Measurements from ENCODE around the gene TYK2.
"Not testable (repeated sequence)": the region's sequence is repeated elsewhere in the genome, so short reads cannot be mapped to it uniquely, and the experiment has no call there.

TYK2 gene

GRCh38 chr19:10380313-10381102 is at the start of gene TYK2:
TYK2 (minus strand) TSS chr19:10380572; CDS start chr19:10378406, 2,166 bp downstream.
- peak; percentile 99 for DNase-seq

GRCh38 chr19:10428996-10429381 is 48.6 kb upstream of the TYK2 start:
- DNase-seq, result no peak

- DNase-seq, result no peak
Observed at GRCh38 chr19:10427169-10427568, 46.8 kb upstream of the TYK2 start.

GRCh38 chr19:10424011-10424637 is 43.8 kb upstream of the TYK2 start:
- DNase-seq, result peak; percentile 96

GRCh38 chr19:10422846-10423245 is 42.5 kb upstream of the TYK2 start:
- DNase-seq, result no peak

- DNase-seq, result no peak
Observed at GRCh38 chr19:10422046-10422461, 41.7 kb upstream of the TYK2 start.

GRCh38 chr19:10421240-10422045 is 41.1 kb upstream of the TYK2 start:
- DNase-seq, result no peak

- peak; percentile 52 for DNase-seq
Observed at GRCh38 chr19:10420444-10421239, 40.3 kb upstream of the TYK2 start, which contains the start of gene PDE4A. PDE4A (plus strand) TSS chr19:10420538; CDS start chr19:10420765, 227 bp downstream.

- DNase-seq, result peak; percentile 79
Observed at GRCh38 chr19:10419646-10420443, 39.5 kb upstream of the TYK2 start.

GRCh38 chr19:10419200-10419645 is 38.9 kb upstream of the TYK2 start:
- DNase-seq, result no peak

GRCh38 chr19:10418485-10419199 is 38.3 kb upstream of the TYK2 start:
- DNase-seq, result no peak

GRCh38 chr19:10418235-10418484 is 37.8 kb upstream of the TYK2 start:
- DNase-seq, result no peak

- DNase-seq, result peak; percentile 43
Observed at GRCh38 chr19:10417541-10418234, 37.3 kb upstream of the TYK2 start.

- peak; percentile 89 for DNase-seq
Observed at GRCh38 chr19:10416380-10417257, 36.2 kb upstream of the TYK2 start.

- DNase-seq, result no peak
Observed at GRCh38 chr19:10416083-10416379, 35.7 kb upstream of the TYK2 start.

- DNase-seq, result no peak
Observed at GRCh38 chr19:10412257-10412977, 32.0 kb upstream of the TYK2 start.

GRCh38 chr19:10411224-10411623 is 30.9 kb upstream of the TYK2 start:
- not testable (repeated sequence) for DNase-seq

- DNase-seq, result no peak
Observed at GRCh38 chr19:10408511-10409283, 28.3 kb upstream of the TYK2 start.
